ENCODE results near the gene GORASP2. TPM values are rescaled to one million over a fixed set of nuclear protein-coding genes. Genes with fewer than 3 reads are reported as not detected.
A peak's percentile ranks its signal among the peaks of the same experiment; 100 is the strongest.

The GORASP2 gene
- total RNA-seq, 1 experiment from 2014 or later, result 97.7 TPM

GRCh38 chr2:170974304-170974993, 45.4 kb downstream of the GORASP2 start:
- Histone ChIP-seq H2AFZ (ENCODE audit: low read length) (no peak overlapping the region), H4K20me1 (ENCODE audit: control insufficient read depth, insufficient read depth, insufficient read length) (no peaks in the 10 kb centered on the region), H3K14ac (ENCODE audit: insufficient read depth, low read length) (no peak overlapping the region), H3K9ac (ENCODE audit: extremely low read depth, insufficient read length, low read length) (no peak overlapping the region), H4K5ac (ENCODE audit: insufficient read length, low read depth, low read length) (no peak overlapping the region), H4K91ac (ENCODE audit: insufficient read length, low read depth, low read length) (no peak overlapping the region), H3T11ph (ENCODE audit: low read length) (no peak overlapping the region), H4K8ac (replicated peaks; ENCODE audit: insufficient read length, low read depth, low read length) (no peak overlapping the region), H2BK20ac (ENCODE audit: low read depth, low read length, poor library complexity, severe bottlenecking) (no peak overlapping the region), H3K23me2 (ENCODE audit: insufficient read length, low read depth, low read length, poor library complexity, severe bottlenecking) (no peaks in the 10 kb centered on the region), H3K27ac (ENCODE audit: insufficient read length, low read depth, low read length) (no peak overlapping the region), H3K27me3 (ENCODE audit: insufficient read depth, low read length) (no peaks in the 10 kb centered on the region), H3K9me3 (ENCODE audit: control insufficient read depth, low read depth, low read length) (no peaks in the 10 kb centered on the region), H3K23ac (ENCODE audit: insufficient read length, low read depth, low read length) (no peak overlapping the region), H3K56ac (ENCODE audit: insufficient read length, low read depth, low read length) (no peak overlapping the region), H3K79me1 (ENCODE audit: insufficient read depth, low read depth, low read length, poor library complexity, severe bottlenecking) (no peaks in the 10 kb centered on the region), H2AK5ac (ENCODE audit: insufficient read length, low read length) (no peak overlapping the region), H2BK15ac (ENCODE audit: low read depth, low read length) (no peak overlapping the region), H2BK120ac (ENCODE audit: low read depth, low read length, poor library complexity, severe bottlenecking) (no peak overlapping the region), H3K18ac (ENCODE audit: insufficient read length, low read depth, low read length) (peak overlapping the region; percentile 63), H3K79me2 (ENCODE audit: insufficient read depth, low read length) (no peaks in the 10 kb centered on the region), H2BK12ac (ENCODE audit: insufficient read length, low read depth, low read length) (no peak overlapping the region), H3K4ac (ENCODE audit: low read depth, low read length) (no peak overlapping the region), H2BK5ac (ENCODE audit: insufficient read length, low read length) (no peak overlapping the region), H3K4me1 (ENCODE audit: insufficient read depth, low read length) (no peaks in the 10 kb centered on the region; the same call in 1 of the 2 replicates), H3K4me2 (ENCODE audit: insufficient read depth, insufficient read length, low read length) (peak overlapping the region; percentile 32)
- H3K4me1 Mint-ChIP-seq, result peaks cover 40 to 42% of the 10 kb centered on the region in 2 experiments
- H3K27me3 Mint-ChIP-seq (ENCODE audit: low read depth), result peaks cover 3% of the 10 kb centered on the region
- TF ChIP-seq, protein P1, sequence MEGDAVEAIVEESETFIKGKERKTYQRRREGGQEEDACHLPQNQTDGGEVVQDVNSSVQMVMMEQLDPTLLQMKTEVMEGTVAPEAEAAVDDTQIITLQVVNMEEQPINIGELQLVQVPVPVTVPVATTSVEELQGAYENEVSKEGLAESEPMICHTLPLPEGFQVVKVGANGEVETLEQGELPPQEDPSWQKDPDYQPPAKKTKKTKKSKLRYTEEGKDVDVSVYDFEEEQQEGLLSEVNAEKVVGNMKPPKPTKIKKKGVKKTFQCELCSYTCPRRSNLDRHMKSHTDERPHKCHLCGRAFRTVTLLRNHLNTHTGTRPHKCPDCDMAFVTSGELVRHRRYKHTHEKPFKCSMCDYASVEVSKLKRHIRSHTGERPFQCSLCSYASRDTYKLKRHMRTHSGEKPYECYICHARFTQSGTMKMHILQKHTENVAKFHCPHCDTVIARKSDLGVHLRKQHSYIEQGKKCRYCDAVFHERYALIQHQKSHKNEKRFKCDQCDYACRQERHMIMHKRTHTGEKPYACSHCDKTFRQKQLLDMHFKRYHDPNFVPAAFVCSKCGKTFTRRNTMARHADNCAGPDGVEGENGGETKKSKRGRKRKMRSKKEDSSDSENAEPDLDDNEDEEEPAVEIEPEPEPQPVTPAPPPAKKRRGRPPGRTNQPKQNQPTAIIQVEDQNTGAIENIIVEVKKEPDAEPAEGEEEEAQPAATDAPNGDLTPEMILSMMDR (conservative IDR thresholded peaks at IDR 0.05), result no peak
- peak overlapping the region in 1 of 3 experiments; percentile 80; a peak in 1 of 7 replicates for H3K27ac Mint-ChIP-seq
- H3K4me3 Mint-ChIP-seq, result peak overlapping the region; percentile 31 to 55; a peak in 3 of 5 replicates
- WGBS (ENCODE audit: extremely low coverage, insufficient read length, low lambda C conversion rate), result no CpG with 5 or more reads among the region's 11 CpGs
- no peak for DNase-seq
- peaks cover 0 to 1% (median 0%) of the 10 kb centered on the region in 3 experiments; a peak in 2 of 7 replicates for H3K36me3 Mint-ChIP-seq (ENCODE audit: insufficient read depth in 1 of 3, low read depth in 3 of 3)
- H3K9me3 Mint-ChIP-seq, result no peaks in the 10 kb centered on the region

All from H9 (cell line).